Mesodermal cell (in vitro differentiated cells): ENCODE results near the gene TSPAN8.
"Not testable (repeated sequence)": the region's sequence is repeated elsewhere in the genome, so short reads cannot be mapped to it uniquely, and the experiment has no call there.

Experiments
- H3K27ac ChIP-seq: 2 replicates; pipeline ENCODE4 v1.7.0; 2013; ENCODE audit warnings: mild to moderate bottlenecking, low read depth, low read length, moderate library complexity; ENCODE audit not compliant: severe bottlenecking
- H3K36me3 ChIP-seq: 2 replicates; pipeline ENCODE4 v1.7.1; 2013; ENCODE audit warnings: mild to moderate bottlenecking, low read length, moderate library complexity; ENCODE audit not compliant: control insufficient read depth, insufficient read depth
- H3K4me1 ChIP-seq: one replicate; pipeline ENCODE4 v1.7.1; 2013; ENCODE audit warnings: mild to moderate bottlenecking, low read length; ENCODE audit not compliant: insufficient read depth, control insufficient read depth, poor library complexity, severe bottlenecking
- H3K4me3 ChIP-seq: 2 replicates; pipeline ENCODE4 v1.7.0; 2013; ENCODE audit warnings: low read length, control low read depth, mild to moderate bottlenecking; ENCODE audit not compliant: insufficient read depth, poor library complexity, severe bottlenecking; ENCODE audit errors: extremely low read depth
- H3K9me3 ChIP-seq: 2 replicates; pipeline ENCODE4 v1.7.1; 2013; ENCODE audit warnings: mild to moderate bottlenecking, low read length, moderate library complexity; ENCODE audit not compliant: control insufficient read depth
- WGBS, 2 experiments: methylation state at CpG; one replicate each; pipeline ENCODE4 v1.1.5; 2013; ENCODE audit warnings: missing lambda C conversion rate in 2 of 2; ENCODE audit not compliant: insufficient coverage in 2 of 2; 5-methylcytosine and 5-hydroxymethylcytosine counted together

Gene TSPAN8

GRCh38 chr12:71164568-71165197, 6.9 kb upstream of the TSPAN8 start:
- Histone ChIP-seq H3K4me3 (no peak overlapping the region), H3K27ac (no peak overlapping the region), H3K36me3 (no peaks in the 10 kb centered on the region), H3K9me3 (no peaks in the 10 kb centered on the region), H3K4me1 (no peaks in the 10 kb centered on the region)
- 100% methylated on average over 1 of the region's 5 CpGs; no CpG with 5 or more reads in 1 of the 2 experiments for WGBS, 2 experiments

DNA sequence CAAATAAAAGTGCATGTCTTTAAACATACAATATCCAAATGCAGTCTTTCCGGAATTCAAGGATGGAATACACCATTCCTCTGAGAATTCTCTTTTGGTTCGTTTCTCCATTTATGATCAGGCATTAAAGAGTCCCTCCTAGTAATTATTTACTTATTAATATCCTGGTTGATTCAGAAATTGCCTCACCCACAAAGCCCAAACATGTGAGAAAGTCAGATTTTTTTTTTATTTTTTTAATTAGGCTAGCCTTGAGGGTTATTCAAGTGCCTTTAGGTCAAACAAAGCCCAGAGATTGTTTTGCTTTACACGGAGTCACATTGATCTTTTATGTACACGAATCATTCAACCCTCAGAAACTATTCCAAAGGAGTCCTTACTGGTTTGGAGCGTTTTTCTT, 6.4 kb upstream of the TSPAN8 start:
- WGBS, 2 experiments, result 83 to 91% methylated on average over 2 to 4 of the region's 5 CpGs
- H3K4me1 ChIP-seq, result no peaks in the 10 kb centered on the region
- no peak overlapping the region for H3K27ac ChIP-seq
- H3K36me3 ChIP-seq, result no peaks in the 10 kb centered on the region
- H3K4me3 ChIP-seq, result no peak overlapping the region
- no peaks in the 10 kb centered on the region for H3K9me3 ChIP-seq

DNA sequence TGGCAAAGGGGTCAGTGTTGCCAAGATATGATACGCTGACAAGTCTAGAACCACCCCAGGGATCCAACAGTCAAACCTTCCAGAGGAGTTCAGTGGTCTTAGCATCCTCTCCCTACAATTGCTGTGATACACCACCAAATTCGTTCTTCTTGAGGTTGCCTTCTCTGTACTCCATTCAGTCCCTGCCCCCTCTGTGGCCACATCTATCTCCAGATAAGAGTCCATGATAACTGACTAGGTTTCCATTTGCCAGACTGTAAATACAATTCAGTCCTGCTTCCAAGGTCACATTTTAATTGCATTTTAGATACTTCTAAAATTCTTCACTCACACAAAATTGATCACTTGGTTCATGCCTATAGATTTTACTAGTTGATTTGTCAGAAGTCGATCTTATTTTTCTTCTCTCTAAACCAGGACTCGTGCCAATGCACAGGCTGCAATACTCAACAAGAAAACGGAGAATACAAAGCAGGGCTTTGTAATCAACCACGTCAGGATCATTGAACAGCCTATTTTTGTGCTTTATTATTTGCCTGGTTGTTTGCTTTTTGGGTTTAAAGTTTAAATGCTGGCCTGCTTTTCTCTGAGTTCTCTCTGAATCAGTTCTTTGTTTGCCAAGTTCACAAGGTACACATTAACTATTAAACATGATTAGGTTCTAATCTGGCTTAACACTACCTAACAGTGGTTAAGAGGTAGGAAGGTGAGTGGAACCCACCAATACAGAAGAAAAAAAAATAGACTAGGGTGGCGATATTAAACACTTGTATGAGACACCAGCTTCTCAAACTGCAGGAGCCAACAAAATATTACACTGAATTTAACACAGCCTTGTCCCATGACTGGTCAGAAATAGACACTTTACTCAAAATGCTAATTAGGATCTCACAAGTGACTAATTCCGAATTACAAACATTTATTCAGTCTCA, 5.3 kb upstream of the TSPAN8 start:
- Histone ChIP-seq H3K9me3 (no peaks in the 10 kb centered on the region), H3K27ac (no peak overlapping the region), H3K4me1 (no peaks in the 10 kb centered on the region), H3K4me3 (no peak overlapping the region), H3K36me3 (no peaks in the 10 kb centered on the region)
- 94% methylated on average over 6 of the region's 8 CpGs for WGBS, 2 experiments

DNA sequence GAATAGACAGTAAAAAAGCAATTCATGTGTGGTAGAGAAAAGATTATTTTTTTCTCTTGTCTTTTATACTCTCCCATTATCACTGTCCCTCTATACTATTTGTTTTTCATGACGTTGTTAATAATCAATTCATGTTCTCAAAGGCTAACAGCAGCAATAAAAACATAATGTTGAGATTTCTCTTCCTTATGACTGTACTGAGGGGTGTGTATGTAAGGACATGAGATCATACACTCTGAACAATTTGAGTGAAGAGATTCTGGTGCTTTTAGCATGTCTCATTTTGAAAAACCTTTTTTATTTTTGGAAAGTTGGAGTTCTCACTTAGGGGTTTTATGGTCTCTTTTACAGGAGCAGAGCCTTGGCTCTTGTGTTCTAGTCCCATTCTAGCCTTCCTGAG, 3.8 kb upstream of the TSPAN8 start:
- H3K27ac ChIP-seq, result no peak overlapping the region
- H3K36me3 ChIP-seq, result no peaks in the 10 kb centered on the region
- no CpG with 5 or more reads among the region's 1 CpG for WGBS, 2 experiments
- H3K4me1 ChIP-seq, result no peaks in the 10 kb centered on the region
- no peaks in the 10 kb centered on the region for H3K9me3 ChIP-seq
- no peak overlapping the region for H3K4me3 ChIP-seq

DNA sequence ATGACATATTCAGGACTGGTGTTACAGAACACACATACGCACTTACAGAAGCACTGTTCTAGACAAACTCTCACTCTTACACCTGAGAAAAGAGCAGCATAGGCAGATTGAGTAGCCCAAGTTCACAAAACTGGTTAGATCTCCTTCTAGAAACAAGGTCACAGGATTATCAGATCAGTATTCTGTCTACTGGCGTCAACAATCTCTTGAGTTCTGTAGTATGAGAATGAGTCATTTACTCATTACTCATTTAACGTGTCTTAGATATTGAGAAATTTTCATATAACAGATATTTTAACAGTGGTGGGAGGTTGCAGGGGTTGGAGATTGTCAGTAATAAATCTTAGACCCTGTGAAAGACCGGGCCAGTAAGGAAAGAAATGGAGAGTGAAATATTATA, 2.8 kb upstream of the TSPAN8 start:
- no peaks in the 10 kb centered on the region for H3K9me3 ChIP-seq
- H3K36me3 ChIP-seq, result no peaks in the 10 kb centered on the region
- H3K4me1 ChIP-seq, result no peaks in the 10 kb centered on the region
- H3K4me3 ChIP-seq, result no peak overlapping the region
- no peak overlapping the region for H3K27ac ChIP-seq
- 71 to 90% methylated on average over 1 of the region's 4 CpGs for WGBS, 2 experiments

GRCh38 chr12:71159878-71160277, 2.1 kb upstream of the TSPAN8 start:
- H3K4me1 ChIP-seq, result no peaks in the 10 kb centered on the region
- no peaks in the 10 kb centered on the region for H3K36me3 ChIP-seq
- no peak overlapping the region for H3K4me3 ChIP-seq
- H3K9me3 ChIP-seq, result no peaks in the 10 kb centered on the region
- no peak overlapping the region for H3K27ac ChIP-seq

- Histone ChIP-seq H3K4me1 (no peaks in the 10 kb centered on the region), H3K27ac (no peak overlapping the region), H3K36me3 (no peaks in the 10 kb centered on the region)
Observed at GRCh38 chr12:71159264-71159663, 1.5 kb upstream of the TSPAN8 start.

DNA sequence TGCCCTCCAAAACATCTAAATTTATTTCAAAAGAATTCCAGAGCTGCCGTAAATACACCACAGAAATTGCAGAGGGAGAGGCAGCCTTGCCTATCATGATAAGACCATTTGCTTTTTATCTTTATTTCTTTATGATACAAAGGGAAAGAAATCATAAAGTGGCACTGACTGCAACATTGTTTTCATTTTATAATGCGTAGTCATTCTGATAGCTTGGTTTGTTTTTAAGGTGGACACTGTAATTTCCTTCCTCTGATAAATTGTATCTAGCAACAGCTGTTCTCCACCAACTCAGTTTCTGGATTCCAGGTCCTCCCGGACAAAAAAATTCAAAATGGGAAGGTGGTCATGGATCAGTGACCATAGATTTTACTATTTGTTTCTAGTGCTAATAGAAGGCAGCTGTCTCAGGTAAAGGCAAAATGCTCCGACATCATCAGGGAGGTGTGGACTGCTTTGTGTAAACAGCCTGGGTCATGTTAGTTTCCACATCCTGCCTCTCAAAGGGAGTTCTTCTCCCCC, 623 bp upstream of the TSPAN8 start:
- Histone ChIP-seq H3K36me3 (no peaks in the 10 kb centered on the region), H3K4me1 (no peaks in the 10 kb centered on the region), H3K9me3 (no peaks in the 10 kb centered on the region), H3K27ac (no peak overlapping the region), H3K4me3 (no peak overlapping the region)
- no CpG with 5 or more reads among the region's 4 CpGs for WGBS, 2 experiments

More at GRCh38 chr12:71159264-71159663, 1.5 kb upstream of the TSPAN8 start:
- Histone ChIP-seq H3K4me3 (no peak overlapping the region), H3K9me3 (no peaks in the 10 kb centered on the region)

GRCh38 chr12:71155225-71155624, 2.6 kb downstream of the TSPAN8 start:
- no peak overlapping the region for H3K27ac ChIP-seq
- no peak overlapping the region for H3K4me3 ChIP-seq
- H3K9me3 ChIP-seq, result no peaks in the 10 kb centered on the region
- WGBS, 2 experiments, result 100% methylated on average over 1 to 2 of the region's 4 CpGs
- H3K4me1 ChIP-seq, result no peaks in the 10 kb centered on the region
- H3K36me3 ChIP-seq, result no peaks in the 10 kb centered on the region

- WGBS, 2 experiments, result 94 to 96% methylated on average over 4 to 5 of the region's 5 CpGs
- H3K4me3 ChIP-seq, result no peak overlapping the region
- H3K9me3 ChIP-seq, result no peaks in the 10 kb centered on the region
- no peaks in the 10 kb centered on the region for H3K36me3 ChIP-seq
- H3K4me1 ChIP-seq, result no peaks in the 10 kb centered on the region
- no peak overlapping the region for H3K27ac ChIP-seq
Observed at GRCh38 chr12:71152851-71153250, 4.9 kb downstream of the TSPAN8 start.

DNA sequence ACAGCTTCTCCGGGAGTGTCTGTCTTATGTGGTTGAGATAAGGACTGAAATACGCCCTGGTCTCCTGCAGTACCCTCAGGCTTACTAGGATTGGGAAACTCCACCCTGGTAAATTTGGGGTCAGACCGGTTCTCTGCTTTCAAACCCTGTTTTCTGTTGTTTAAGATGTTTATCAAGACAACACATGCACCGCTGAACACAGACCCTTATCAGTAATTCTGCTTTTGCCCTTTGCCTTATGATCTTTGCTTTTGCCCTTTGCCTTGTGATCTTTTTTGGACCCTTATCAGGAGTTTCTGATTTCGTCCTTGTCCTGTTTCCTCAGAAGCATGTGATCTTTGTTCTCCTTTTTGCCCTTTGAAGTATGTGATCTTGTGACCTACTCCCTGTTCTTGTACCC, 7.8 kb downstream of the TSPAN8 start:
- not testable (repeated sequence) for H3K36me3 ChIP-seq, H3K4me3 ChIP-seq, H3K27ac ChIP-seq, H3K9me3 ChIP-seq, H3K4me1 ChIP-seq
- WGBS, 2 experiments, result 88 to 90% methylated on average over 3 of the region's 5 CpGs
